HL-60 (cell line): ENCODE data around the gene KIF22.

Experiments
- DNase-seq, 2 experiments: peaks; one replicate each; pipeline ENCODE4 v3.0.0-alpha.2; 2010 to 2020; ENCODE audit warnings: low read depth in 1 of 2, low spot score in 1 of 2
- H3K27ac ChIP-seq: fragments of 250-450 bp; sonication (Bioruptor Pico); replicated peaks from 2 replicates; pipeline ENCODE4 v1.5.1; 2020; ENCODE audit warnings: mild to moderate bottlenecking, moderate library complexity
- H3K27me3 ChIP-seq: fragments of 250-450 bp; sonication (Bioruptor Pico); 2 replicates; pipeline ENCODE4 v1.5.1; 2021; ENCODE audit warnings: mild to moderate bottlenecking, moderate library complexity; ENCODE audit not compliant: insufficient read depth, poor library complexity, severe bottlenecking
- H3K4me3 ChIP-seq: replicated peaks from 2 replicates; pipeline ENCODE4 v1.5.1; 2011; ENCODE audit warnings: mild to moderate bottlenecking, control low read depth, low read length; ENCODE audit not compliant: insufficient read depth
- CTCF ChIP-seq: IDR thresholded peaks from one replicate; pipeline ENCODE4 v1.5.1; 2011; ENCODE audit warnings: low read length, control low read depth, inconsistent platforms; ENCODE audit not compliant: insufficient read depth
- GABPA ChIP-seq: IDR thresholded peaks from 2 replicates; pipeline ENCODE4 v1.6.1; 2012; ENCODE audit warnings: low read depth
- POLR2AphosphoS5 ChIP-seq: IDR thresholded peaks from 2 replicates; pipeline ENCODE4 v1.6.1; 2012; ENCODE audit warnings: low read depth
- SPI1 ChIP-seq: IDR thresholded peaks from 2 replicates; pipeline ENCODE4 v1.6.1; 2012; ENCODE audit warnings: low read depth, mild to moderate bottlenecking, borderline replicate concordance
- TF ChIP-seq, protein P1 (sequence below): IDR thresholded peaks from 2 replicates; pipeline ENCODE4 v1.6.1; 2012; ENCODE audit warnings: low read depth; ENCODE audit not compliant: insufficient replicate concordance

Gene KIF22

GRCh38 chr16:29834079-29834478 is 43.5 kb downstream of the KIF22 start:
- TF ChIP-seq GABPA (no peak), SPI1 (no peak), POLR2AphosphoS5 (no peak), CTCF (no peak)
- TF ChIP-seq, protein P1, sequence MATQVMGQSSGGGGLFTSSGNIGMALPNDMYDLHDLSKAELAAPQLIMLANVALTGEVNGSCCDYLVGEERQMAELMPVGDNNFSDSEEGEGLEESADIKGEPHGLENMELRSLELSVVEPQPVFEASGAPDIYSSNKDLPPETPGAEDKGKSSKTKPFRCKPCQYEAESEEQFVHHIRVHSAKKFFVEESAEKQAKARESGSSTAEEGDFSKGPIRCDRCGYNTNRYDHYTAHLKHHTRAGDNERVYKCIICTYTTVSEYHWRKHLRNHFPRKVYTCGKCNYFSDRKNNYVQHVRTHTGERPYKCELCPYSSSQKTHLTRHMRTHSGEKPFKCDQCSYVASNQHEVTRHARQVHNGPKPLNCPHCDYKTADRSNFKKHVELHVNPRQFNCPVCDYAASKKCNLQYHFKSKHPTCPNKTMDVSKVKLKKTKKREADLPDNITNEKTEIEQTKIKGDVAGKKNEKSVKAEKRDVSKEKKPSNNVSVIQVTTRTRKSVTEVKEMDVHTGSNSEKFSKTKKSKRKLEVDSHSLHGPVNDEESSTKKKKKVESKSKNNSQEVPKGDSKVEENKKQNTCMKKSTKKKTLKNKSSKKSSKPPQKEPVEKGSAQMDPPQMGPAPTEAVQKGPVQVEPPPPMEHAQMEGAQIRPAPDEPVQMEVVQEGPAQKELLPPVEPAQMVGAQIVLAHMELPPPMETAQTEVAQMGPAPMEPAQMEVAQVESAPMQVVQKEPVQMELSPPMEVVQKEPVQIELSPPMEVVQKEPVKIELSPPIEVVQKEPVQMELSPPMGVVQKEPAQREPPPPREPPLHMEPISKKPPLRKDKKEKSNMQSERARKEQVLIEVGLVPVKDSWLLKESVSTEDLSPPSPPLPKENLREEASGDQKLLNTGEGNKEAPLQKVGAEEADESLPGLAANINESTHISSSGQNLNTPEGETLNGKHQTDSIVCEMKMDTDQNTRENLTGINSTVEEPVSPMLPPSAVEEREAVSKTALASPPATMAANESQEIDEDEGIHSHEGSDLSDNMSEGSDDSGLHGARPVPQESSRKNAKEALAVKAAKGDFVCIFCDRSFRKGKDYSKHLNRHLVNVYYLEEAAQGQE: no peak
- Histone ChIP-seq H3K27ac (no peak overlapping the region), H3K27me3 (no peaks in the 10 kb centered on the region), H3K4me3 (no peak overlapping the region)
- DNase-seq: no peak

DNA sequence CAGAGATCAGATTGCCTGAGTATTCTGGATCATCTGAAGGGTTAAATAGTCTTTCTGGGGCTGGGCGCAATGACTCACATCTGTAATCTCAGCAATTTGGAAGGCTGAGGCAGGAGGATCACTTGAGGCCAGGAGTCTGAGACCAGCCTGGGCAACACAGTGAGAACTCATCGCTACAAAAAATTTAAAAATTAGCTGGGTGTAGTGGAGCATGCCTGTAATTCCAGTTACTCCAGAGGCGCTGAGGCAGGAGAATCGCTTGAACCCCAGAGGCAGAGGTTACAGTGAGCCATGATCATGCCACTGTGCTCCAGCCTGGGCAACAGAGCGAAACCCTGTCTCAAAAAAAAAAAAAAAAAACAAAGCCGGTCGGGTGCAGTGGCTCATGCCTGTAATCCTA is 45.4 kb downstream of the KIF22 start:
- no peak overlapping the region for H3K27ac ChIP-seq
- H3K27me3 ChIP-seq: no peaks in the 10 kb centered on the region
- no peak for DNase-seq
- H3K4me3 ChIP-seq: no peak overlapping the region
- TF ChIP-seq POLR2AphosphoS5: no peak

- TF ChIP-seq, protein P1: no peak
- no peak for TF ChIP-seq CTCF
- no peak for TF ChIP-seq POLR2AphosphoS5
- TF ChIP-seq SPI1: no peak
- TF ChIP-seq GABPA: no peak
- H3K4me3 ChIP-seq: no peak overlapping the region
- DNase-seq: no peak
- no peaks in the 10 kb centered on the region for H3K27me3 ChIP-seq
- no peak overlapping the region for H3K27ac ChIP-seq
Observed at GRCh38 chr16:29836623-29837022, 46.1 kb downstream of the KIF22 start.

DNA sequence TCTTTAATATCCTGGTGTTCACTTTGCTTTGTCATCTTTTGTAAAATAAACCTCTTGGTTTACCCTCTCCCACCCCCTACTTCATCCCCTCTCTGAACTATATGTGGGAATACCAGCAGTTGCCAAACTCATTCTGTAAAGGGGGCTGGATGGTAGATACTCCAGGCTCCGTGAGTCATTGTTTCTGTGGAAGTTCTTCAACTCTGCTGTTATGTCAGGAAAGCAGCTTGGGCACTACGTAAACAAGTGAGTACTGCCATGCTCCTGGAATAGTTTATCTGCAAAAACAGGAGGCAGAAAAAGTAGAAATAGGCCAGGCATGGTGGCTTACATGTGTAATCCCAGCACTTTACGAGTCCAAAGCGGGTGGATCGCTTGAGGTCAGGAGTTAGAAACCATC is 47.3 kb downstream of the KIF22 start:
- Histone ChIP-seq H3K27me3 (no peaks in the 10 kb centered on the region), H3K27ac (no peak overlapping the region), H3K4me3 (no peak overlapping the region)
- DNase-seq: no peak
- TF ChIP-seq CTCF (no peak), GABPA (no peak), POLR2AphosphoS5 (no peak), SPI1 (no peak)
- TF ChIP-seq, protein P1: no peak
